GM19240 (cell line): ENCODE data around the gene APOL5.

Experiments
- DNase-seq: peaks from one replicate; pipeline ENCODE4 v3.0.0; 2011; ENCODE audit warnings: low spot score; ENCODE audit not compliant: insufficient read length

The APOL5 gene

DNA sequence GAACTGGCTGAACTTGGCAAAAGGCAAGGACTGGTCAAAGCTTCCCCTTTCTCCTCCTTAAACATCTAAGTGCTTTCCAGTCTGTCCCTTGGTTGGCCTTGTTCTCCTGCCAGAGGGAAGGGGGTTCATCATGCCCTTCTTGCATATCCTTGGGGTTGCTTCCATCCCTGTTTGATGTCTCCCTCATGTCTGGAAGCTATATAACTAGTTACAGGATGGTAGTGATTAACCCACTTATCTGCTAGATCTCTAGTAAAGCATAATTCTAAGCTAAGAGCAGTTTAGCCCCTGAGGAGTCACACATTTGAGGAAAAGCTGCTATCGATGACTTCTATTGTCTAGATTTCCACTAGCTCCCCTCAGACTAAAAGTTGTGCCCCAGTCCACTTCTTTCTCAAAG, 22.9 kb downstream of the APOL5 start:
- no peak for DNase-seq

DNA sequence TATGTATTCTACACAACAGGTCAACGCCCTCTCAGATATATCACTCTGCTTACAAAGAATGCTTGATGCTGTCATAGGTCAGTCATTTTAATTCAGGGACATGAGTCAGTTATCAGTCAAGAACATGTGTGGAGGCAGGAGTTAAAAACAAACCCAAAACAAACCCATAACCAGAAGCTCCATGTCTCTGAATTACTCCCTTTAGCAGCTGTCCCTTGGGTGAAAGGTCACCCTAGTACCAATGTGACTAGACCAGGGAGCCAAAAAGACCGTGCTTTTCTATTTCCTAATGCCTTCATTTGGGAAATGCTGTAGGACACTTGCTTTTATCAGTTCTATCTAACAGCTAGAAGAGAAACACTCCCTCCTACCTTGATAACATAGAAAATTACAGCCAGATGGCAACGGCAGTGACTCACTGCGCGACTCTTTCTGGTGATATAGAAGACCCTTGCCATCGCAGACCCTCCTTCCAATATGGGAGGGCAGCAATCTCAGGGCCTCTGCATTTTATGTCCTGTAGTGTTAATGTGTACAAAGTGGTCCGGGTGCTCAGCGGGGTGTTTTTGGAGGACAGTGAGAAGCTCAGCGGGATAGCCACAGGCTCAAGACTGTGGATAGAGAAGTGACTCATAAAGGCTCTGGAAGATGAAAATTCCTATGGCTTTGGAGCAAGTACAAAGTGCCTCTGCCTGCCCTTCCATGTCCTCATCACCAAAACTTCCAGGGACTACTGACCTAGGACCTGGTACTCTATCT, 24.8 kb downstream of the APOL5 start:
- no peak for DNase-seq

- no peak for DNase-seq
Measured at GRCh38 chr22:35743326-35743860, 25.7 kb downstream of the APOL5 start.

DNA sequence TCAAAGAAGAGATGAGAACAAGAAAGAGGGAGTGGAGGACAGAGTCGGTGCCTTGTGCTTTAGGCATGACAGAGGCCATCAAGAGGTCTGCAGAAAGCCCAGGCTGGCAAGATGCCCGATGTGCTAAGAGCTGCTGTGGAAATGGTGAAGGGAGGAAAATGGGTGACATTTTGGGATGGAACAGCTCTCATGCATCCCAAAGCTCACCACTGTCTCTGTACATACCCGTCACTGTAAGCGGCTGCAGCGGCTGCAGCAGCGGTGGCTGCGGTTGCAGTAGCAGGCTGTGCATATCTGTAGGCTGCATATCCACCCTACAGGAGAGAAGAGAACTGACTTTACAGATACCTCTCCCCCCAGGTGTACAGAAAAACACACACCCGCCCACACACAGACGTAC, 28.6 kb downstream of the APOL5 start:
- no peak for DNase-seq

- DNase-seq = no peak
Measured at GRCh38 chr22:35746946-35747703, 29.5 kb downstream of the APOL5 start.

DNA sequence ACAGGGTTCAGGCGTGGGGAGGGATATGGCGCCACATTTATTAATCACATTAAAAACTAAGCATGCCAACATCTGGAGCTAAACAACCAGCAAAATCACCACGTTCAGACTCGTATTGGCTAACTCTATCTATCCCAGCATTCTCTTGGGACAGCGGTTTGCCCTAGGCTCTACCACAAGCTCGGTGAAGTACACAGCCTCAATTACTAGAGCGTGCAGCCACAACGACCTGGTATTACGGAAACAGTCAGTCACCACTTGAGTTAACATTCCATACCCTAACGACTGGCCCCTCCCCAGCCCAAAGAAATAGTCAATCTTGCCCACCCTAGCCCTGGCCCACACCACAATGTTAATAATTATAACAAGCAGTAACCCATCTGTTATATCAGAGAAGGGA, 32.1 kb downstream of the APOL5 start:
- peak; percentile 23 for DNase-seq

DNA sequence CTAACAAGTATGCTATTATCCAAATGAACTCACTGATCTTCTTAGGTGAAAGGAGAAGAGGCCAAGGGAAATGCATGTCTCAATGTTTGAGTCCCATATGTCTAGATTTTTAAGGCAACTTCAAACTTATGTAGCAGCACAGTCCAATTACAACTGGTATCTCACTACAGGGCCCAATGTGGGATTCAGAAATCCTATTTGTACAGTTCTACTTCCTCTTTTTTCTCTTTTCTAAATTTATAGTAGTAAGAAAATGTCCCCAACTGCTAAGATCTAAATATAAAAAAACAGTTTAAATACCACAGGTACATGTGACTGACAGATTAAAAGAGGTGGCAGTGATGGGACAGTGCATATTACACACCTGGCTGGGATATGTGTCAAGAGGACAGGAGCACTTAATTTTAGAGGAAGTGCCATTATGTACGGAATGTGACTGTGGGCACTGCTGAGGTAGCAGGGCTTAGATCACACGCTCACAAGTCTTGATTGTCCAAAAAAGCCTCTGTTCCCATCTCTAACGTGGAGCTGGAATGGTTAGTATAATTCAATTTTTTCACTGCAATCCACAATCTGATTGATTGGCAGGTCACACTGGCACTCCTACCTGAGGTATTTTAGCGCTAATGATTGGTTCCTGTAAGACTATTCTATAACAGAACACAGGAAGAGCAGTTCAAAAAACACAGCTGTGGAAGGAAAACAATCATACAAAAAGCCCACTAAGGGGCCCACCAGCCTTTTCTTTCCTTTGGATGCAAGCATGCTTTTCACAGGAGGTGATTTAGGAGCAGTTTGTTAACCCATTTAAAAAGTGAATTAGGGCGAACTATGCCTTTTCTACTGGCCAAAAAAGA, 34.6 kb downstream of the APOL5 start:
- no peak for DNase-seq

- DNase-seq = no peak
Measured at GRCh38 chr22:35752863-35753189, 35.2 kb downstream of the APOL5 start.

DNA sequence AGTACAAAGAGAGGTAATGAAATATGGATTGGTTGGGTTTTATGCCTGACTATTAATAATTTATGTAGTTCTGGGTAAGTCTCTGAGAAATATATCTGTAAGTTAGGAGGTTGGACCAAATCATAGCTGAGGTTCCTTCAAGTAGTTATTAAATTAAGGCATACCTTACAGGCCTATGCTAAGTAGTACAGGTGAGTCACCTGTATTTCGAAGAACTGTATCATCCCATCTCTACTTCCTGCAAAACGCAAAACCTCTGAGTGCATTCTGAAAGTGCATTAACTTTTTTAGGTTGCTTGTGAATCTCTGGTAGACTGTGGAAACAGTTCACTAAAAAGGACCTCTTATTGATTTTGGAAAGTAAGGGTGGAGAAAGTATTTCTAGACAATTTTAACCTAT, 37.1 kb downstream of the APOL5 start:
- no peak for DNase-seq

DNA sequence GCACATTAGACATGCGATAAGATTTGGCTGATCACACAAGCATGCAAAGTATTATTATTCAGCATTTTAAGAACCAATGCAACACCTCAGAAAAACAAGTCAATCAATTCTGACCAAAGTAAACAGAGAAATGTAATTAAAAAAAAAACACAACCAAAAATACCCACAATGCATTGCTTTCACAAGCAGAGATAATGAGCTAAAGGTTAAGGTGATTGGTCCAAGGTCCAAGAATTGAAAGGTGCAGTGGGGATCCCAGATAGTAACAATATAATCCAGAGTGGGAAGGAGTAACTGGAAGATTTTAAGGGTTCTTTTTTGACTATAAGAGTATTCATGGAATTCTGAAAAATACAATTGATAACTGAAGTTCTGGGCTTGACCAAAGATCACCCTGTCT, 39.0 kb downstream of the APOL5 start:
- no peak for DNase-seq

GRCh38 chr22:35758394-35758793, 40.7 kb downstream of the APOL5 start:
- no peak for DNase-seq

GRCh38 chr22:35761037-35761436, 43.4 kb downstream of the APOL5 start:
- DNase-seq = no peak

DNA sequence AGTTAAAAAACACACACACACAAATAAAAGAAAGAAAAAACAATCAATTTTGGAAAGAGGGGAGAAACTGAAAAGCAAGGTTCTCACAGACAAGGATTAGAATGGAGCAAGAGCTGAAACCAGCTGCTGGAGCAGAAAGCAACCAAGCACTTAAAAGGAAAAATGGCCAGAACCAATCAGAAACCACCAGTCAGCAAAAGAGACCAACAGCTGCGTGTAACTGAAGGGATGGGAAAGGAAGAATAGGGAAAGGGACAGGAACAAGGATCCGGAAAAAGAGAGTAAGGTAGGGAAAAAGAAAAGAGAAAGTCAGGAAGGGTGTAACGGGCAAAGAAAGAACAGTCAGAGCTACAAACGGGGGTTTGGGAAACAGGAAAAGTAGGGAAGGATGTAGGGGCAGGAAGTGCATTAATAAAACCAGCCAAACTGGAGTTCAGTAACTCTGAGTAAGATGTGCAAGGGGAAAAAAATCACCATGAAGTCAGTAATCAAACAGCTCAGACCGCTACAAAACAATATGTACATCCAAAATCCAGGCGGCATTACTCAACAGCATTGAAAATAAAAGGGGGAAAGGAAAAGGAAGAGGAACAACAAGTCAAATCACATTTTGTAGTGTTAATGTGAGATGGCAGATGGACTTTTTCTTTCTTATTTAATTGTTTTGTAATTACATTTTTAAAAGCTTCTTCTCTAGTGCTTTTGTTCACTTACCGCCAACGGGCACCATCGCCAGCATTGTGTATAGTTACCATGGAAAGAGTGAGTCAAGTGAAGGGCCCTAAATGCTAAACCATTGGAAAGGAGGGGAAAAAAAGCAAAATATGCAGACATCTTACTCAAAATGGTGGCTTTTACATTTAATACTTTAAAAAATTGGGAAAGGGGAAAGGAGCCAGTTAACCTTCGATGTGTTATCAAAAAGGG, 49.2 kb downstream of the APOL5 start:
- DNase-seq = no peak

DNA sequence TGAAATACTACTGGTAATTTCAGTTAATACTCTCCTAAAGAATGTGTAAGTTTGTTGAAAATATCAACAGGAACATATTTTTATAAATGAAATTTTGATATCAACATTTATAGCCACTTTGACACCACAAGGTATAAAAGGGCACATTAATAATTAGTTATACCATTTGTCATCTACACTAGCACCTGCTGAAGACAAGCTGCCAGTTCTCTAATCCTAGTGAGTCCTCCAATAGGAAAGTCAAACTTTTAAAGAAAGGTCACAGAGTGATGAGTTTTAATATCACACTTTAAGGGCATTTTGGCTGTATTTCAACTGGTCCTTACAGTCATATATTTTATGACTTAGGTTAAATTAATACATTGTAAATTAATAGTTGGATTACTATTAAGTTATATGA, 52.3 kb downstream of the APOL5 start:
- DNase-seq = no peak

GRCh38 chr22:35775339-35775738, 57.7 kb downstream of the APOL5 start:
- DNase-seq = no peak

DNA sequence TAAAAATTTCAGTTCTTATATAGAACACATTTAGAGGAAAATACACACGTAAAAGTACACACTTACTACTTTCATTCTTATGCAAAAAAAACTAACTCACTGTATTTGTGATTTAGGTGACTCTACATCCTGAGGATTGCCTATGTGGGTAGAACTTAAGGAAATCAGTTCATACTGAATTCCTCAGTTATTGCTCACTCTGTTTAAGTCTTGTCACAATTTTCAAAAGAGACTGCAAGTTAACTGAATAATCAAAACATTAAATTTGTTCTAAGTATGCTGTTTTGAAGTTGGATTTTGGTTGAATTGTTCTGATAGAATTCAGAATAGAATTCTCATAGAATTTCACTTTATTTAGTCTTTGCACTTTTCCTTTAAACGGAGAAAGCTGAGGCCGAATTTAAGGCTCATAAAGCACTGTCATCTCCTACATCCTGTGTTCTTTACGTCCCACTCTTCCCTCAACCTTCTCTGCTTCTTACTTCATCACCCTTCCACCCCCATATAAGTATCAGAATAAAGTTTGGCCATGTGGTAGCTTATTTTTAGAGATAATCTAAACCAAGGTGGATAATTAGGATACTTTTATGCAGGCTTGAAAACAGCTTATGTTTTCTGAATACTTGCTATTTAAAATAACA, 59.8 kb downstream of the APOL5 start:
- no peak for DNase-seq
